HL-60/S4 (cell line): ENCODE data around the gene CDH12.
"Not testable (repeated sequence)": the region's sequence is repeated elsewhere in the genome, so short reads cannot be mapped to it uniquely, and the experiment has no call there.

Source experiments
- in situ Hi-C: fragments of 300-500 bp; cut with MboI; formaldehyde crosslinking; loops from 2 replicates; pipeline ENCODE4 v1.14.3; 2022; ENCODE audit warnings: low sequenced_read_pairs

Gene CDH12

DNA sequence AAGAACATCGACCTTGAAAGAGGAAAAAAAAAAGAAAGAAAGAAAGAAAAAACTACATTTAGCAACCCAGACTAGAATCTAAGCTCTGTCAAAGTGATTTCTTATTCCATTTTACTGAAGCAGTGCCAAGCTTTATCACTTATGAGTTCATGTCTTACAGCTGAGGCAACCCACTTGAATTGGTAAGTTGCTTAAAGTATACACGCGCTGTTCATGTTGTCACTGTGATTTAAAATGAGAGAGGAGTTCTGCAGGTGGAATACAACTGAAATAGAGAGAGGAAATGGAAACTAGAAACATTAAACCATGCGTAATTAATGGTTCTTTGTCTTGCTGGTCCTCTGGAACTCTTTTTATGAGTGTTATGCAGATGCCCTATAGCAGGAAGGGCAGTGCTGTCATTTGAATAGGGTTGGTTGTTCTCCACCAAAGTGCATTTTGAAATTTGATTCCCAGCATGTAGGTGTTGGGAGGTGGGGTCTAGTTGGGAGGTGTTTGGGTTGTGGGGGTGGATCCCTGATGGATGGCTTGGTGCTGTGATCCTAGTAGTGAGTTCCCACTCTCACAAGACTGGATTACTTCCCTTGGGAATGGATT, 665.4 kb downstream of the CDH12 start:
- in situ Hi-C loops = not testable (repeated sequence)

DNA sequence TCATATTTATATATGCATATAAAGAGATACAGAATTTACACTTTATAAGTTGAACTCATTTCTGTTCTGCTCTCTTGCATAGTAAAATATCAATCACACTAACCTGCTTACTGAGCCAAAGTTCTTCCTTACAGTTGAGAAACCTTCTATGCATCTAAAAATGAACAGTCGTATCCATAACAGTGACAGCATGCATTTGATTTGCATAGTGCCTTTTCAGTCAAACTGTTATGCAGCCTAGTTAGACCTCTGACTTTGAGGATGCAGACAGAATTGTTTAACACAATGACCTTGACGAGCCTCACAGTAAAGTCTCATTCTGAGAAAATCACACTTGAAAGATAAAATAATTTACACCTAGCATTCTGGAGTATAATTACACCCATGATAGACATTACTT, 683.9 kb downstream of the CDH12 start:
- in situ Hi-C loops = not testable (repeated sequence)

DNA sequence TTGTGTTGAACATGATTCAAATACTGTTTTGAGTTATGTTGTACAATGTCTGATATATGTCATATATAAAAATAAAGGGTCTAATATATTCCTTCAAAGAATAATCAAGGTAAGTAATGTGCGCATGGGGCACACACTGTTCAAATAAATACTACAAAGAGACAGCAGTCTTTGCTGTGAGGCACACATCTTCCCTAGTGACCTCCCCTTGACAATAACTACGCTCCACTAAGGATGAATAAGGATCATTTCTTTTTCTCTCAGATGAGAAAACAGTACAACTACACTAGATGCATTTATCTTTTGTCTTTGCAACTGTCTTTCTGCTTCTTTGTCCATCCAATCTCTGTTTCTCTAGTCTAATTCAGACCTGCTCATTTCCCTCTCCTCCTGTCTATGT, 684.4 kb downstream of the CDH12 start:
- in situ Hi-C loops = not testable (repeated sequence)

DNA sequence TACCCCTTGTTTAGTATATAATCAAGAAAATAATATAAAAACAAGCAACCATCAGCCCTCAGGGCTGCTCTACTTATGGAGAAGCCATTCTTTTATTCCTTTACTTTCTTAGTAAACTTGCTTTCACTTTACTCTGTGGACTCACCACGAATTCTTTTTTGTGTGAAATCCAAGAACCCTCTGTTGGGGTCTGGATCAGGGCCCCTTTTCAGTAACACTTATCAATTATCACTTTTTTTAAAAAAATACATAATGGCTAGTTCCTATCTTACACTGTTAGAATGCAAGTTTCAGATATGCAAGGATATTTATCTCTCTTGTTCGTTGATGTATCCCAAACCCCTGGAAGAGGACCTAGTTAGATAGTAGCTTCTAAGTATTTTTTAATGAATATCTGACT, 687.2 kb downstream of the CDH12 start:
- in situ Hi-C loops = not testable (repeated sequence)

DNA sequence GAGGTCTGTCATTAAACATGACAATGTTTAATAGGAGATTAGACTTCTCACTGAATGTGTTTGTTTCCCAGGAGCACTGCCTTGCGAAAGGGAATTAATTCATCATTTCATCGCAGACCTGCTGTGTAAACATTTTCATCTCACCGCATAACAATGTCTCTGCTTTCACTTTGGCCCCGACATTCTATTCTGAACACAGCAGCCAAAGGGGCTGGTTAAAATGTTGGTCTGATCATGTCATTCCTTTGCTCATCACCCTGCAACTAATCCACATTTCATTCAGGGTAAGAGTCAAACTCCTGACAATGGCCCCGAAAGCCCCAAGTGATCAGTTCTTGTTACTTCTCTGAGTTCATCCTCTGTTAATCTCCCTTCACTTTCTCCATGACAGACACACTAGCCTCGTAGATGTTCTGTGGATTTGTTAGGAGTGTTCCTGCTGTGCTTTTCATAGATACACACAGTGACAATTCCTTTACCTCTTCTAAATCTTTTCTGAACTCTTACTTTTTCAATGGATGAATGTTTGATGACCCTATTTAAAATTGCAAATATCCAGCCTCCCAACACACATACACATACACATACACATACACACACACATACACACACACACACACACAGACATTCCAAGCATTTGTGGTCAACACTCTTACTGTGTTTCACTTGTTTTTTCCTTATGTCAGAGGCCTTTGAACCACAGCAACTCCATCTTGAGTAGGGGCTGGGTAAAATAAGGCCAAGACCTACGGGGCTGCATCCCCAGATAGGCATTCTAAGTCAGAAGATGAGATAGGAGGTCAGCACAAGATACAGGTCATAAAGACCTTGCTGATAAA, 688.0 kb downstream of the CDH12 start:
- in situ Hi-C loops = not testable (repeated sequence)

DNA sequence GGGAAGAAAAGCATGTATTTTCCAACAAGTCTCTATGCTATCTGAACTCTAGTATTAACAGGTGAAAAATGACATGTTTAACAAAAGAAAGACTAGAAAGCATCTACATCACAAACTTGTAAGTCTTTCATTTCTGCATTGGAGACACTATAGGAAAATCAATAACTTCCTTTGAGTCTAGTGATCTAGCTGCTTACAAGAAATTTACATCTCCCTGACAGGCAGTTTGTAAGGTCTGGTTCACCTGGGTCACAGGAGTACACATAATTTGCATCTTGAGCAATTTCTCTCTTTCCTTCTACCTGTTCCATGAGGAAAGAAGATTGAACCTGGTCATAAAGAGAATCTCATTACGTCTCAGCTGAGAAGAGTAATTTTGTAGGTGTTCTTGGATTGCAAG, 696.2 kb downstream of the CDH12 start:
- in situ Hi-C loops = not testable (repeated sequence)

DNA sequence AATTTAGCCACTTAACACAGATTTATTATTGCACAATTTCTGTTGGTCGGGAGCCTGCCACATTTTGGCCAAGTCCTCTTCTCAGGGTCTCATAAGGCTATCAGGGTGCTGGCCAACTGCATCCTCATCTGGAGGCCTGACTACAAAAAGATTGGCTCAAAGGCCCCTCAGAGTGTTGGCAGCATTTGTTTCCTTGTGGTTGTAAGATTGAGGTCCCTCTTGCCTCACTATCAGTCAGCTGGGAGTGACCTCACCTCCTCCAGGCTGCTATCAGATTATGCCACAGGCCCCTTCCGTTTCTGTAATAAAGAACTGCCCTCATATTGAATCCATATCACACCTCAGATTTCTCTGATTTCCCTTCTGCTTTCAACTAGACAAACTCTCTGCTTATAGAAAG, 698.4 kb downstream of the CDH12 start:
- in situ Hi-C loops = not testable (repeated sequence)

DNA sequence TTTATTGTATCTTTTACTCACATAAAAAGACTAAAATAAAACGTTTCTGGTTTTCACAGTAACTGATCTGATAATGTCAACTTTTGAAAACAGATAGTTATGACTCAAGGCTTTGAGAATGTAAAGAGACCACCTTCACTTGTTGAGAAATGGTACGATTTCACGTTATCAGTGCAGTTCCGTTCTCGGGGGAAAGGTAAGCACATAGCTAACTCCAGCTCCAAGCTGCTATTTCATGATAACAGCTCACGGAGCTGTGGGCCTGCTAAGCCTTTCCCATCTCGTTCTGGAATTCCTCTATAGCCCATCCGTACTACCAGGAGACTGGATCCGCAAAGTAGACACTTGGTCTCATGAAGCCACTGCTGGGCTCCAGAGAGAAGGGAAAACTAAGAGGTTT, 701.3 kb downstream of the CDH12 start:
- in situ Hi-C loops = not testable (repeated sequence)

DNA sequence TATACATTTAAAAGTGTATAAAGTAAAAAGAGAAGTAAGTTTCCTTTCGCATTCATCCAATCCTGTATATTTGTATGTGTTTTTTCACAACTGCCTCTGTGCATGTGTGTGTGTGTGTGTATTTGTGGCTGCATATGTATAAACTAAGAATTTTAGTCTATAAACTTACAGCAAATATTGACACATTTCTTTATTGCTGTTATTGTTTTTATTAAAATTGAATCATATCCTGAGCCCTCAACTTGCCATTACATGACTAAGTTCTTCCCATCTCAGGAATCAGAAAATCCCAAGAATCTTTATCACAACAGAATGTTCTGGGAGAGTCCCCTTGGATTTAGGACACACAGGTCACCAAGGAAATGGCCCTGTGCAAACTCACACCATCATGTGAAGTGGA, 712.7 kb downstream of the CDH12 start:
- in situ Hi-C loops = not testable (repeated sequence)

DNA sequence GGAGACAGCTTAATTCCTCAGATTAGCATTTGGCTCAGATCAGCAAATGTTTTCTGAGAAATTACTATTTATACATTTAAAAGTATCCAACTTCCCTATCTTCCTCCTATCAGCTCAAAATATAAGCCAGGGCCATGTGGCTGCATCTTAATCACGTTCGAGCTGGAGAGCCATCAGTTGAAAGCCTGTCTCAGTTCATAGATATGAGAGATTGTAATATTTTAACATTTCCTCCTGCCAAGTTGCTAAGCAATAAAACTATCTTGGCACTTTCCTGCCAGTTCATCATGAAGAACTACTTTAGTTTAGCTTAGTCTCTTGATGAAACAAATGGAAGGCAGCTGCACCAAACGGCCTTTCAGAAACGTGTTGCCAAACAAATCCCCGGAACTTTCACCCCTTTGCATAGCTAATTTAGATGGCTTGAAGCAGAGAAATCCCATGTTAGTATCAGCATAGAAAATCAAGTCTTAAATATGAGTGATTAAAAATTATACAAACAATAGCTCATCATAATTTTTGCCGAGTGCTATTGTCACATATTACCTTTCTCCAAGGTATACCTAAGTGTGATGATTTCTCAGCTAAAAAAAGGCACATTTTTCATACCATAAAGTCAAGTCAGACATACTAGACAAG, 713.4 kb downstream of the CDH12 start:
- in situ Hi-C loops = not testable (repeated sequence)

DNA sequence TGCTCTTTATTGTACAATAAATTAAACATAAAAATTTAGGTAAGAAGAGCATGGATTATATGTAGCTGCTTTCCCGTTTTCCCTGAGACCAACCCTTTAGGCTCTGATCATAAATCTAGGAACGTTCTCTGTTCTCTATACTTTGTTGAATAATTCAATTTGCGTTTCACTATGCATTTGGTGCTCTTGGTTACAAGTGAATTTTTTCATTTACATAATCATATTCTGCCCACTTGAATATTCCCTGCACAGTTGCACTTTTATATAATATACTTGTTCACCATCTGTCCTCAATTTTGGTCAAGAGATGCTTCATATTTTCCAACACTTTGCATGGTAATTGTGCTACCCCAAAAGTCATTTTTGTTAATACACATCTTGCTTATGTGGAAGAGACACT, 741.8 kb downstream of the CDH12 start:
- in situ Hi-C loops = no loop called here

DNA sequence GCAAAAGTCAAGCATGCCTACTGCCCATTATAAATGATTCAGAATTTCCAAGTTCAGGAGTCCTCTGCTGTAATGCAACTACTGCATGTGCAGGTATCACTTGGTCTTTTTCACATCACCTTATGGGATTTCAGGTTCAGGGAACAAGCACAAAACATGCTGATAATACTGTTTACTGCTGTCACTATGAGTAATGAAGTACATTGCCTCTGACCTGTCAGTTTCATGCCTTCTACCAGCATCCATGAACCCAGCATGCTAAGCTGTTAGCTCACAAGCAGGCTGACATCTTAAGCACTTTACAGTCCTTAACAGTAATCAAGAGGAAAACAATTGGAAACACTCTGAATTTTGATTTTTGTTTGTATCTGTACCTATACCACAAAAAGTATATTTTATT, 743.8 kb downstream of the CDH12 start:
- in situ Hi-C loops = no loop called here

DNA sequence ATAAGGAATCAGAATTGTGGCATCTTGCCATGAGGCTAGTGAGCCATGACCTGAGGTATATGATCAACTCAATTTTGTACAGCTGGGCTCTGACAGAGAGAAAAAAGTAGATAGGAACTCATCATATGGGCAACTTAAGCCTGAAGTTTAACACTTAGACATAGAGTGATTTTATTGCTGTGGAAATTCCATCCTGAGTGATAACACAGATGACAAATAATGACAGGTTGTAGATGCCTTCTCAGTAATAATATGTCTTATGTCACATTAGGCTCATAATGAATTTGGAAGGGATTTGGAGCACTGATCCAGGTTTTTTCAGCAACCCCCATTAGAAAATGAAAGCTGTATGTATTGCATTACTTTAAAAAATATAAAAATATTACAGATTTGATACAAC, 744.6 kb downstream of the CDH12 start:
- in situ Hi-C loops = no loop called here

DNA sequence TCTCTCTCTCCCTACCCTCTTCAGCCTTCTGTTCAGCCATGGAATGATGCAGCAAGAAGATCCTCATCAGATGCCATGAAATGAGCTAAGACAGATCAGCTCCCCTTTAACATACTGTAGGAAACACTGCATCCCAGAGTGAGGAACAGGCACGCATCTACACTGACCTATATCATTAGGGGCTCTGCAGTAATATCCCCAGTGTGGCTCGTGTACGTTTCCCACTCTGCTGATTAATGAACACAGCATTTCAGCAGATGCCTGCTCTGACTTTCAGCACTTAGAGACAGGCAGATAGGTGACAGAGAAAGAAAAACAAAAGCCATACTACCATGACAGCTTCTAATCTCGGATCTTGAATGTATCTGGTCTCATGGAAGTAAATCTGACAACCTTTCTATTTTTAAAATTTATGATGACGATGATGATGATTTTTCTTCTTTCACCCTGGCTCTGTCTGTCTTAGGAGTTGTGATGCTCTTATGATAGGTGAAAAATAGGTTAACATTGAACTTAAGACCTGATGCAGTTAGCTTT, 750.3 kb downstream of the CDH12 start:
- in situ Hi-C loops = no loop called here

DNA sequence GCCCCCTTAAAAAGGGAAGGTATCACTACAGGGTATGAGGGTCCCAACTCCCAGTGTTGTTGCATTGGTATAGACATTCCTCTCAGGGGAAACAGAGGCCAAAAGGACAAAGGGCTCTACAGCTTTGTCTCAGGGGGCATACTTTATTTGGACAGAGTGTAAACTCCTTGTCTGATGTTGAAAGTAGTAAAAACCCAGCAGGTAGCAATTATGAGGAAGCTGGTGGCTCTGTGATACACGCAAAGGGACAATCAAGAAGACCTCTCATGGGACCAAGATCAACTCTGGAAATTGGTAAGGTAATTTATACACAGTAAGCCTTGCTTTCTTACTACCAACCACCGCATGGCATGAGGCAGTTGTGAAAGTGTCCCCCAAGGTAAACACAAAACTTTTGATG, 764.6 kb downstream of the CDH12 start:
- in situ Hi-C loops = no loop called here

DNA sequence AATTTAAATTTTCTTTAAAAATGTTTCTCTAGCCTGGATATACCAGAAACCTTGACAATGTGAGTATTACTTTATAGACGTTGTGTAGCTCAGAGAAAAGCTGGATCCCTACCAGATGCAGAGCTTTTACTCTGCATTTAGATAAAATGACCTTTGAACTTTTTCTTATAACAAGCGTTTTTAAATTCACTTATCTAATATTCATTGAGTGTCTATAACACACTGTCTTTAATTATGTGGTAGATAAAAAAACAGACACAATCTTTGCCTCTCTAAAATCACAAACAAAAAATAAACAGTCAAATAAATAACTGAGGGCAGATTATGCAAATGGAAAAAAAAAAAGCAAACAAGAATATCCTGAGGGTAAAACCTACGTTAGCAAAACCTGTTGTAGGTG, 773.6 kb downstream of the CDH12 start:
- in situ Hi-C loops = no loop called here

DNA sequence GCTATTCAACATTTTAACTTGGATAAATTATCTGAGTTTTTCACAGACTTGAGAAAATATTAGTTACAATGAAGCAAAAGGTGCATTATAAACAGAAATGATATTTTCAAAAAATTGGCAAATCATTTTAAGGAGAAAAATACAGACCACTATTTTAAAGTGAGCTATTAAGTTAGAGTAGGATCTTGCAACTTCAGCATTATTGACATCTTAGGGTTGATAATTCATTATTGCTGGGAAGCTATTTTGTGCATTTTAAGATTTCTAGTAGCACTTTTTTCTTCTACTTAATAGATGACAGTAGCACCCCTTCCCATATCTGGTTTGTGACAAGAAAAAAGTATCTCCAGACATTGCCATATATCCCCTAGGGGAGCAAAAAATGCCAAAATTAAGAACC, 774.1 kb downstream of the CDH12 start:
- in situ Hi-C loops = no loop called here

DNA sequence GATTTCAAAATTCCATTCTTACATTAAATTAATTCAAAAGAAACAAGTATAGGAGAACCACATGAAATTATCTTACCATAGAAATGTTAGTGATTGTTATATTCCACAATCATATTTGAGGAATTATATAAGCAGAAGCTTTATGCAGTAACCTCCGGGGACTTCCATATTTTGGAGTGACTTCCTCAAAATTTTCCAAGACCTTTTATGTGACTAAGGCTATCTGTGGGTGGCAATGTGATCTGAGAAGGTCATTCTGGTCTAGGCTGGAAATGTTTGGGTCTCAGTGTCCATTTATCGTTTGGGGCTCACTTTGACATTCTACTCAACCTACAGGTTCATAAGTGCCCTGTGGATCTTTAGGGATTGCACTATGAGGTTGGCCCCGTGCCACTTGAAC, 776.6 kb downstream of the CDH12 start:
- in situ Hi-C loops = no loop called here

DNA sequence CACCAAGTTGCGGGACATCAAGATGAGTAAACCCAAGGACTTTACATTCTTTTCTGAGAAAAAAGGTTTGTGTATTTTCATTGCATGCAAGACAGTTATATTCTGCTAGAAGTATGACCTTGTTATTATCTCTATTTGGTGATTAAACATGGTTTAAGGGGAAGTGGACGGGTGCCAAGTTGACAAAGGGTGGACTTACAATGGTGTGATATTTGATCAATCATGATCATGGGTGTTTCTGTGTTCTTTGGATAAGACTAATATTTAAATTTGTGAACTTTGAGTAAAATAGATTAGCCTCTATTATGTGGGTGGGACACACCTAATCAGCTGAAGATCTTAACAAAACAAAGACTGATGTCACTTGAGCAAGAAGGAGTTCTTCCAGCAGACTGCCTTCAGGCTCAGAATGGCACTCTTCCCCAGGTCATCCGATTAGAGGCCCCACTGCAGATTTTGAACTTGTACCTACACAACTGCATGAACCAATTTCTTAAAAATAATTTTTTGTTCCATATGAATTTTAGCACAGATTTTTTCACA, 782.9 kb downstream of the CDH12 start:
- in situ Hi-C loops = no loop called here

DNA sequence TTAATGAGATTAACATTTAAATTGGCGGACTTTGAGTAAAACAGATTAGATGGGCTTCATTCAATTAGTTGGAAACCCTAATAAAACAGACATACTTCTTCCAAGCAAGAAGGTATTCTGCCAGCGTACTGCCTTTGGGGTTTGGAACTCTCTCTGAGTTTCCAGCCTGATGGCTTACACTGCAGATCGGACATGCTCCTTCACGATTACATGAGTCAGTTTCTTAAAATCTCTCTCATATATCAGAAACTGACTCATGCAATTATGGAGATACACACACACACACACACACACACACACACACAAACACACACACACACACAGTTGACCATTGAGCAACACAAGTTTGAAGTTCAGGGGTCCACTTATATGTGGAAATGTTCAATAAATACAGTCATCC, 789.4 kb downstream of the CDH12 start:
- in situ Hi-C loops = no loop called here

DNA sequence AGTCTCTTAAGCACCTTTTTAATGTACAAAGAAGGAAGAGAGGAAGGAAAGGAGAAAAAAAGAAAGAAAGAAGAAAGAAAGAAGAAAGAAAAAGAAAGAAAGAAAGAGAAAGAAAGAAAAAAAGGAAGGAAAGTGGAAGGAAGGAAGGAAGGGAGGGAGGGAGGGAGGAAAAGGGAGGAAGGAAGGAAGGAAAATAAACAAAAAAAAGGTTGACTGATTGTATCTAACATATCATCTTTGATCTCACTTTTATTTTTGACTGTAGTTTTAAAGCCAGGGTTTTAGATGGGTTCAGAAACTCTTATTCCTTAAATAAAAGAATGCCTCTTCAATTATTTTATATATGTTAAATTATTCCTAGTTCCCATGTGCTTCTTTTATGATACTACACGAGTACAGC, 794.5 kb downstream of the CDH12 start:
- in situ Hi-C loops = no loop called here

DNA sequence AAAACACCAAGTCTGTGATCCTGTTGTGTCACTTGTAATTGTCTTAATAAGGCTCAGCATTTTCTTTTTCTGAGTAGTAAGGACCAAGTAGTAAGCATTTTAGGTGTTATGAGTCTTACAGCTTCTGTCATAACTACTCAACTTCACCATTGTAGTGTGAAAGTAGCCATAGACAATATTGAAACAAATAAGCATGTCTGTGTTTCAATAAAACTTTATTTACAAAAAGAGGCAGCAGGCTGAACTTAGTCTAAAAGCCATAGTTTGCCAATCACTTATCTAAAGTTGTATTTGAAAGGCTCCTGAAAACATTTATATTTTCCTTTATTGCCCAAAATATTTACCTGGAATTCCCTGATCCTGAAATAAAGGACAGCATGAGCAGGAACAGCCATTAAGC, 796.1 kb downstream of the CDH12 start:
- in situ Hi-C loops = no loop called here
